Right lobe of liver (tissue), 6 donors: ENCODE measurements around the gene TNXB. TPM values are rescaled to one million over a fixed set of nuclear protein-coding genes. Genes with fewer than 3 reads are reported as not detected.
"Not testable (repeated sequence)": the region's sequence is repeated elsewhere in the genome, so short reads cannot be mapped to it uniquely, and the experiment has no call there.

ENCODE experiments used
- ATAC-seq, 4 donors: fragments of 200-7000 bp; cut with Tn5 transposase; one replicate each; pipeline ENCODE4 v1.9.1; 2020; ENCODE audit warnings: mild to moderate bottlenecking in 4 of 4, moderate library complexity in 4 of 4
- DNase-seq, 3 donors: peaks; one replicate each; pipeline ENCODE4 v3.0.0-alpha.2; 2020
- H3K27ac ChIP-seq, 3 donors: fragments of 200-600 bp; one replicate each; pipeline ENCODE4 v1.8.0; 2022
- H3K27me3 ChIP-seq, 2 donors: fragments of 200-600 bp; one replicate each; pipeline ENCODE4 v1.8.0; 2022
- H3K36me3 ChIP-seq, 4 donors: fragments of 200-600 bp; sonication (generic) in 1 of 4; one replicate each; pipeline versions ENCODE4 v1.5.1 to v1.8.0; 2017 to 2022; ENCODE audit warnings: control low read depth in 1 of 4
- H3K4me1 ChIP-seq, 4 donors: fragments of 200-600 bp; sonication (generic) in 1 of 4; one replicate each; pipeline versions ENCODE4 v1.5.1 to v1.8.0; 2017 to 2022; ENCODE audit warnings: control low read depth in 1 of 4
- H3K4me3 ChIP-seq, 3 donors: fragments of 200-600 bp; one replicate each; pipeline ENCODE4 v1.8.0; 2022
- H3K9me3 ChIP-seq, 4 donors: fragments of 200-600 bp; sonication (generic) in 1 of 4; one replicate each; pipeline versions ENCODE4 v1.5.1 to v1.8.0; 2017 to 2022; ENCODE audit warnings: control low read depth in 1 of 4
- POLR2A ChIP-seq: fragments of 450-650 bp; IDR thresholded peaks from one replicate; pipeline ENCODE4 v1.6.1; 2017; ENCODE audit warnings: antibody characterized with exemption, mild to moderate bottlenecking
- WGBS: methylation state at CpG from one replicate; pipeline ENCODE4 v1.1.6; 2018; ENCODE audit warnings: low coverage, low lambda C conversion rate; ENCODE audit not compliant: insufficient coverage; ENCODE audit errors: missing lambda C conversion rate; 5-methylcytosine and 5-hydroxymethylcytosine counted together
- intact Hi-C, 2 donors: fragments of 100-400 bp; cut with DNase I; formaldehyde crosslinking; loops; one replicate each; pipeline versions ENCODE4 v1.11.2 to v1.14.1; 2022
- total RNA-seq, 6 experiments: library from RNA; depleted of rRNA in 2 of 6; stranded (reverse); fragments of >200 nt in 2 of 6; fragmentation: NEBNext Ultra II Directional in 3 of 6; extraction: Animal tissue kit (Norgen Biotek cat#: 25700) in 3 of 6; gene quantifications; one replicate each; pipeline versions ENCODE4 v1.1.0 to v1.2.4, GENCODE V29; 2016 to 2023
- TF ChIP-seq, protein P1 (sequence below), 4 donors: fragments of 200-600 bp in 3 of 4; fragments of 450-650 bp in 1 of 4; IDR thresholded peaks; one replicate each; pipeline versions ENCODE4 v1.5.1 to v1.8.0; 2016 to 2022; ENCODE audit warnings: antibody characterized with exemption in 4 of 4, mild to moderate bottlenecking in 2 of 4
- donor health status: DM: no; HTN: yes; CAD: no.
- donor health status: DM: no; HTN: no; CAD: no.
- donor health status: DM: no; HTN: no; CAD: no.
- donor health status: DM: no; HTN: yes; CAD: no.
- donor health status: DM: no; HTN: yes; CAD: no.

Gene TNXB
- total RNA-seq, 6 experiments from 2014 or later = 7.2 to 28.3 (median 10.3) TPM

DNA sequence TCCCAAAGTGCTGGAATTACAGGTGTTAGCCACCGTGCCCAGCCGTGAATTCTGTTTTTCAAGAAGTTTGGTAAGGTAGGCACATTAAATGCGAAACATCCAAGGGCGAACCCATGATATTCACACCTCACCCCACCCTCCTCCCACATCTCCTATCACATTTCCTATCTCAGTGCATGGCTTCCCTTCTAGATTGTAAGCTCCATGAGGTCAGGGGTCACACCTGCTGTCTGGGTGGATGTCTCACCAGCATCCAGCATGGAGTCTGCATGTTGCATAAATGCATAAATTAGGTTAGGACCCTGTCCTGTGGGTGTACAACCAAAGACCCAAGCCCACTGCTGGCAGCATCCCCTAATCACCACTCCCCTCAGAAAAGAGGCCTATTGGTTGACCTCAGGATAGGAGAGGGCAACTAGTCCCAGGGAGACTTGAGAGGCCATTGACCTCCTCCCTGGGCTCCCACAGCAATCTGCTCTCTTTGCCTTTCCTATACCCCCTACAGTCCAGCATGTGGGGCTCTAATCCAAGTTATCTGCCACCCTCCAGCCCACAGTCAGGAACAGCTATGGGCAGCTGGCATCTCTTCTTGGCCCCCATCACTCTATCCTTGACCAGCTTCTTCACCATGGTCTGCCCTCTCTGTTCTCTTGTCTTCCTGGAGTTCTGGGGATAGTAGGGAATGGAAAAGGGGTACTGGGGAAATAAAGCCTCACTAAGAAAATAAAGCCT is 38.4 kb upstream of the TNXB start:
- no peak for ATAC-seq

DNA sequence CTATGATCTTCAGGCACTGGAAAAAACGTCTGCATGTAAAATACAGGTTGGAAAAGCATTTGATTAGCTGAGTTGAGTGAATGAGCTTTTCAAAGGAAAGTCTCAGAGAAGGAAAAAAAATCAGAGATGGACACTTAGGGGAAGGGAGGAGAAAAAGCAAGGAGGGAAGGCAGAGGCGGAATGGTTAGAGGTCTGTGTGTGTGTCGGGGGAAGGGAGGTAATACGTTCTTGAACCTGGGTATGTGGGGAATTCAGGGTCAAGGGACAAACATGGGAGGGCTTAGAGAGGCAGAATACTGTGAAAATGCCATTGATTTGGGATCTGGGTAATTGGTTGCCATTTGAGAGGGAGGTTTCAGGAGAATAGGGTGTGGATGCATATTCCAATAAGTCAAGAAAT is 37.5 kb upstream of the TNXB start:
- 34% methylated on average over 4 of the region's 4 CpGs for WGBS
- Histone ChIP-seq H3K36me3 (no peaks in the 10 kb centered on the region), H3K4me3 (no peak overlapping the region), H3K4me1 (no peaks in the 10 kb centered on the region), H3K27ac (no peak overlapping the region), H3K27me3 (peaks cover 0 to 6% of the 10 kb centered on the region in 2 donors), H3K9me3 (no peaks in the 10 kb centered on the region)
- DNase-seq (no peak), ATAC-seq (no peak)
- intact Hi-C loops = no loop called here
- TF ChIP-seq POLR2A = no peak

More for the DNA sequence above, 38.4 kb upstream of the TNXB start:
- TF ChIP-seq, protein P1, sequence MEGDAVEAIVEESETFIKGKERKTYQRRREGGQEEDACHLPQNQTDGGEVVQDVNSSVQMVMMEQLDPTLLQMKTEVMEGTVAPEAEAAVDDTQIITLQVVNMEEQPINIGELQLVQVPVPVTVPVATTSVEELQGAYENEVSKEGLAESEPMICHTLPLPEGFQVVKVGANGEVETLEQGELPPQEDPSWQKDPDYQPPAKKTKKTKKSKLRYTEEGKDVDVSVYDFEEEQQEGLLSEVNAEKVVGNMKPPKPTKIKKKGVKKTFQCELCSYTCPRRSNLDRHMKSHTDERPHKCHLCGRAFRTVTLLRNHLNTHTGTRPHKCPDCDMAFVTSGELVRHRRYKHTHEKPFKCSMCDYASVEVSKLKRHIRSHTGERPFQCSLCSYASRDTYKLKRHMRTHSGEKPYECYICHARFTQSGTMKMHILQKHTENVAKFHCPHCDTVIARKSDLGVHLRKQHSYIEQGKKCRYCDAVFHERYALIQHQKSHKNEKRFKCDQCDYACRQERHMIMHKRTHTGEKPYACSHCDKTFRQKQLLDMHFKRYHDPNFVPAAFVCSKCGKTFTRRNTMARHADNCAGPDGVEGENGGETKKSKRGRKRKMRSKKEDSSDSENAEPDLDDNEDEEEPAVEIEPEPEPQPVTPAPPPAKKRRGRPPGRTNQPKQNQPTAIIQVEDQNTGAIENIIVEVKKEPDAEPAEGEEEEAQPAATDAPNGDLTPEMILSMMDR (IDR thresholded peaks at IDR 0.05) = no peak
- no peak for TF ChIP-seq POLR2A
- 71% methylated on average over 4 of the region's 4 CpGs for WGBS
- intact Hi-C loops = no loop called here
- no peak for DNase-seq
- H3K36me3 ChIP-seq = no peaks in the 10 kb centered on the region
- no peak overlapping the region for H3K27ac ChIP-seq
- H3K9me3 ChIP-seq = no peaks in the 10 kb centered on the region
- no peaks in the 10 kb centered on the region for H3K4me1 ChIP-seq
- H3K27me3 ChIP-seq = peaks cover 0 to 6% of the 10 kb centered on the region in 2 donors
- no peak overlapping the region for H3K4me3 ChIP-seq

DNA sequence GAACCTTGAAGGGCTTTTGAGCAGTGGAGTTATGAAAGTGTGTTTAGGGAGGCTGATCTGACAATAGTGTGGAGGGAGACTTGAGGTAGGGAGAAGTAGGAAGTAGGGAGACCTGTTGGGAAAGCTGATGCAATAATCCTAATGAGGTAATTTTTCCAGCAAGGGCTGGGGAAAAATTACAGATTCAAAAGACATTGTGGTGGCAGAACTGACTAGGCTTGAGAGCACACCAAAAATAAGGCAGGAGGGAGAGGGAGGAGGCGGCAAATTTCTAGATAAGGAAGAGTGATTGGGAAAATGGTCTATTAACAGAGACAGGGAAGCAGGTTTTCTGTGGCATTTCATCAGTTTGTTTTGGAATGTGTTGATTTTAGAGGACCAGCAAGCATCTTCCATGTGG is 37.1 kb upstream of the TNXB start:
- intact Hi-C loops = no loop called here
- Histone ChIP-seq H3K27ac (no peak overlapping the region), H3K4me1 (no peaks in the 10 kb centered on the region), H3K27me3 (peaks cover 0 to 6% of the 10 kb centered on the region in 2 donors), H3K36me3 (no peaks in the 10 kb centered on the region), H3K4me3 (no peak overlapping the region), H3K9me3 (no peaks in the 10 kb centered on the region)
- TF ChIP-seq, protein P1 (IDR thresholded peaks at IDR 0.05) = no peak
- TF ChIP-seq POLR2A = no peak
- DNase-seq (no peak), ATAC-seq (no peak)
- WGBS = 78% methylated on average over 1 of the region's 1 CpG

DNA sequence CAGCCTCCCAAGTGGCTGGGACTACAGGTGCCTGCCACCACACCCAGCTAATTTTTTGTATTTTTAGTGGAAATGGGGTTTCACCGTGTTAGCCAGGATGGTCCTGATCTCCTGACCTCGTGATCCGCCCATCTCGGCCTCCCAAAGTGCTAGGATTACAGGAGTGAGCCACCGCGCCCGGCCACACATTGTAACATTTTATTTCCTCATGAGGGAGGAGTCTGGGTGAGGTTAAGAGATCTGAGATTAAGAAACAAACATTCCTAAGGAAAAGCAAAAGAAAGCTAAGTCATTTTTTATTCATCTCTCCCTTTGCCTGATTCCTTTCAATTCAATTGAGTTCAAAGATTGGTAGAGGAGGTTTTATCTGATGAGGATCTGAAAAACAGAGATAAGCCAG is 35.1 kb upstream of the TNXB start:
- H3K36me3 ChIP-seq, DNase-seq, H3K9me3 ChIP-seq, ATAC-seq, H3K4me1 ChIP-seq, intact Hi-C loops, H3K4me3 ChIP-seq, H3K27me3 ChIP-seq, H3K27ac ChIP-seq: not testable (repeated sequence)
- WGBS = 80% methylated on average over 7 of the region's 7 CpGs

DNA sequence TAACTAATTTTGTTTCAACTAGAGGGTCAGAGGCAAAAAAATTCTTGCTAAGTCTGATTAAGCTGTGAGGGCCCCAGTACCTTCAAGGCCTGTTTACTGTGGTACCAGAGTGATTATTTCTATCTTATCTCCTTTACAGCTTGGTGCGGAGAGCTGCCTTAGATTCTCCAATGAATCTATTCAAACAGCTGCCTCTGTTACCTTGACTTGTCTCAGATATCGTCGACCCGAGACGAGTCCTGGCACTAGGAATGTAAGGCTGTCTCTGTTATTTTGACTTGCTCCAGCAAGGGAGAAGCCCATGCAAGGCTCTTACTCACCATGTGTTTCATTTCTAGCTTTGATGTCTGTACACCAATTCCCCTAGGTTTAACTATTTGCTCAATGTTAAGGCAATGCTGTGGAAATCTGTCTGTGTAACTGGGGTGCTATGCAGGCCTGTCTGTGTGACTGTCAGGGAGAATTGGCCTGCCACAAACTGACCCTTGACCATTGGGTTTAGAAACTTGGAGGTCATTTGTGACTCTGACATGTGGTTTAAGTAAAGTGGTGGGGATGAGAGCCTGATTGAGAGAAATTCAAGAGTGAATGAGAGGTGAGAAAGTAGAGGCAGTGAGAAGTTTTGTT is 31.4 kb upstream of the TNXB start:
- peak in 2 of 4 donors; percentile 45 to 65 for ATAC-seq
- peak overlapping the region in 1 of 3 donors; percentile 0 for H3K27ac ChIP-seq
- 81% methylated on average over 5 of the region's 5 CpGs for WGBS

More for the DNA sequence above, 31.4 kb upstream of the TNXB start:
- Histone ChIP-seq H3K36me3 (no peaks in the 10 kb centered on the region), H3K9me3 (no peaks in the 10 kb centered on the region), H3K4me1 (peaks cover 0 to 9% (median 0%) of the 10 kb centered on the region in 4 donors), H3K27me3 (no peaks in the 10 kb centered on the region), H3K4me3 (no peak overlapping the region)
- TF ChIP-seq, protein P1 (IDR thresholded peaks at IDR 0.05) = no peak
- TF ChIP-seq POLR2A = no peak
- intact Hi-C loops = no loop called here
- DNase-seq = no peak
